Smooth muscle cell (in vitro differentiated cells): ENCODE measurements around the gene GPC5. TPM values are rescaled to one million over a fixed set of nuclear protein-coding genes. Genes with fewer than 3 reads are reported as not detected.
"Not testable (repeated sequence)": the region's sequence is repeated elsewhere in the genome, so short reads cannot be mapped to it uniquely, and the experiment has no call there.

Source experiments
- DNase-seq: peaks from one replicate; lab custom pipeline; 2025; ENCODE audit not compliant: unreplicated experiment; lab: John Stamatoyannopoulos, UW
- H2AFZ ChIP-seq: fragments of 200-600 bp; sonication (generic); 2 replicates; pipeline ENCODE4 v1.6.0; 2016; ENCODE audit warnings: antibody characterized with exemption, low read depth, mild to moderate bottlenecking
- H3F3A ChIP-seq: fragments of 200-600 bp; sonication (generic); 2 replicates; pipeline ENCODE4 v1.6.0; 2017; ENCODE audit warnings: antibody characterized with exemption, low read depth
- H3K27ac ChIP-seq: fragments of 200-600 bp; sonication (generic); 2 replicates; pipeline ENCODE4 v1.5.1; 2016; ENCODE audit warnings: low read depth, mild to moderate bottlenecking
- H3K27me3 ChIP-seq: fragments of 200-600 bp; sonication (generic); 2 replicates; pipeline ENCODE4 v1.6.1; 2016; ENCODE audit warnings: low read depth, mild to moderate bottlenecking
- H3K36me3 ChIP-seq: fragments of 200-600 bp; sonication (generic); 2 replicates; pipeline ENCODE4 v1.5.1; 2016; ENCODE audit warnings: low read depth
- H3K4me1 ChIP-seq: fragments of 200-600 bp; sonication (generic); 2 replicates; pipeline ENCODE4 v1.5.1; 2016; ENCODE audit warnings: low read depth
- H3K4me2 ChIP-seq: fragments of 200-600 bp; sonication (generic); 2 replicates; pipeline ENCODE4 v1.6.0; 2016; ENCODE audit warnings: mild to moderate bottlenecking
- H3K4me3 ChIP-seq: fragments of 200-600 bp; sonication (generic); 2 replicates; pipeline ENCODE4 v1.5.1; 2016; ENCODE audit warnings: mild to moderate bottlenecking
- H3K79me2 ChIP-seq: fragments of 200-600 bp; sonication (generic); 2 replicates; pipeline ENCODE4 v1.6.0; 2016; ENCODE audit warnings: low read depth, mild to moderate bottlenecking
- H3K9ac ChIP-seq: fragments of 200-600 bp; sonication (generic); 2 replicates; pipeline ENCODE4 v1.6.0; 2016; ENCODE audit warnings: low read depth
- H3K9me3 ChIP-seq: fragments of 200-600 bp; sonication (generic); replicated peaks from 2 replicates; pipeline ENCODE4 v1.5.1; 2016; ENCODE audit warnings: low read depth
- H4K20me1 ChIP-seq: fragments of 200-600 bp; sonication (generic); 2 replicates; pipeline ENCODE4 v1.6.0; 2016; ENCODE audit warnings: low read depth
- CTCF ChIP-seq: fragments of 200-600 bp; sonication (generic); IDR thresholded peaks from 2 replicates; pipeline ENCODE4 v1.5.1; 2017; ENCODE audit warnings: borderline replicate concordance, mild to moderate bottlenecking, antibody characterized with exemption; ENCODE audit not compliant: insufficient read depth, poor library complexity, severe bottlenecking
- WGBS: methylation state at CpG from one replicate; pipeline ENCODE4 v1.1.7; 2016; ENCODE audit warnings: low lambda C conversion rate; 5-methylcytosine and 5-hydroxymethylcytosine counted together
- polyA plus RNA-seq: library from polyadenylated mRNA; unstranded; fragments of >200 nt; fragmentation: Nextera tagmentation; extraction: Ambion mirVana; gene quantifications from 2 replicates; pipeline ENCODE4 v1.2.1, GENCODE V29; 2016
- total RNA-seq: library from RNA; depleted of rRNA; stranded (reverse); fragments of >200 nt; gene quantifications from 2 replicates; pipeline ENCODE4 v1.2.3, GENCODE V29; 2014

The GPC5 gene
- total and polyA plus RNA-seq, 2 experiments from 2014 or later: 0.99 to 1.0 TPM

GRCh38 chr13:92530364-92530763 is 1131.9 kb downstream of the GPC5 start:
- Histone ChIP-seq H4K20me1 (no peaks in the 10 kb centered on the region), H3K27ac (no peak overlapping the region), H3K9ac (no peak overlapping the region), H3K4me1 (no peaks in the 10 kb centered on the region), H3K27me3 (no peaks in the 10 kb centered on the region), H3K36me3 (no peaks in the 10 kb centered on the region), H3K9me3 (no peaks in the 10 kb centered on the region), H3K4me3 (no peak overlapping the region), H3K4me2 (no peak overlapping the region), H3F3A (no peaks in the 10 kb centered on the region), H3K79me2 (no peaks in the 10 kb centered on the region), H2AFZ (no peak overlapping the region)
- no peak for DNase-seq
- no peak for TF ChIP-seq CTCF
- WGBS: 81% methylated on average over 3 of the region's 3 CpGs

GRCh38 chr13:92535222-92536006 is 1137.0 kb downstream of the GPC5 start:
- whole genome bisulfite sequencing: 94% methylated on average over 6 of the region's 6 CpGs

GRCh38 chr13:92537471-92537870 is 1139.0 kb downstream of the GPC5 start:
- H3K4me3 ChIP-seq: no peak overlapping the region
- no peaks in the 10 kb centered on the region for H3F3A ChIP-seq
- H3K27me3 ChIP-seq: no peaks in the 10 kb centered on the region
- no peak overlapping the region for H3K27ac ChIP-seq
- no peak overlapping the region for H3K4me2 ChIP-seq
- DNase-seq: no peak
- 69% methylated on average over 2 of the region's 2 CpGs for WGBS
- no peaks in the 10 kb centered on the region for H3K9me3 ChIP-seq
- no peak for TF ChIP-seq CTCF
- H3K36me3 ChIP-seq: no peaks in the 10 kb centered on the region
- H3K79me2 ChIP-seq: no peaks in the 10 kb centered on the region
- no peaks in the 10 kb centered on the region for H4K20me1 ChIP-seq
- no peaks in the 10 kb centered on the region for H3K4me1 ChIP-seq
- H3K9ac ChIP-seq: no peak overlapping the region
- no peak overlapping the region for H2AFZ ChIP-seq

More at GRCh38 chr13:92535222-92536006, 1137.0 kb downstream of the GPC5 start:
- no peak for TF ChIP-seq CTCF
- Histone ChIP-seq H3K9ac (no peak overlapping the region), H3K4me1 (no peaks in the 10 kb centered on the region), H3K9me3 (no peaks in the 10 kb centered on the region), H3K4me2 (no peak overlapping the region), H4K20me1 (no peaks in the 10 kb centered on the region), H3F3A (no peaks in the 10 kb centered on the region), H3K36me3 (no peaks in the 10 kb centered on the region), H3K4me3 (no peak overlapping the region), H3K79me2 (no peaks in the 10 kb centered on the region), H3K27me3 (no peaks in the 10 kb centered on the region), H2AFZ (no peak overlapping the region), H3K27ac (no peak overlapping the region)
- DNase-seq: no peak

GRCh38 chr13:92538164-92538563 is 1139.7 kb downstream of the GPC5 start:
- Histone ChIP-seq H3K4me3 (no peak overlapping the region), H3K4me2 (no peak overlapping the region), H4K20me1 (no peaks in the 10 kb centered on the region), H3K27me3 (no peaks in the 10 kb centered on the region), H3K9me3 (no peaks in the 10 kb centered on the region), H3K27ac (no peak overlapping the region), H3K4me1 (no peaks in the 10 kb centered on the region), H3K36me3 (no peaks in the 10 kb centered on the region), H2AFZ (no peak overlapping the region), H3K9ac (no peak overlapping the region), H3F3A (no peaks in the 10 kb centered on the region), H3K79me2 (no peaks in the 10 kb centered on the region)
- TF ChIP-seq CTCF: no peak
- DNase-seq: no peak
- 88% methylated on average over 3 of the region's 3 CpGs for WGBS

- H3K79me2 ChIP-seq, H3F3A ChIP-seq, H3K36me3 ChIP-seq, H3K27me3 ChIP-seq, DNase-seq, H3K4me1 ChIP-seq, H3K9ac ChIP-seq, H2AFZ ChIP-seq, H3K9me3 ChIP-seq, H3K27ac ChIP-seq, H3K4me3 ChIP-seq, H4K20me1 ChIP-seq, H3K4me2 ChIP-seq: not testable (repeated sequence)
- 97% methylated on average over 4 of the region's 4 CpGs for WGBS
Observed at GRCh38 chr13:92539148-92539547, 1140.7 kb downstream of the GPC5 start.
